ENCODE measurements around the gene LILRA5.

GRCh38 chr19:54315956-54316355 lies 3.0 kb upstream of the LILRA5 start:
- TF ChIP-seq POLR2AphosphoS5 (IDR thresholded peaks at IDR 0.05) (no peak), CTCF (IDR thresholded peaks at IDR 0.05 in 8 of 11, conservative IDR thresholded peaks at IDR 0.05 in 3 of 11) (no peak), POLR2A (IDR thresholded peaks at IDR 0.05) (no peak)
